ENCODE measurements around the gene FGF10.
A peak's percentile ranks its signal among the peaks of the same experiment; 100 is the strongest.

FGF10 gene

DNA sequence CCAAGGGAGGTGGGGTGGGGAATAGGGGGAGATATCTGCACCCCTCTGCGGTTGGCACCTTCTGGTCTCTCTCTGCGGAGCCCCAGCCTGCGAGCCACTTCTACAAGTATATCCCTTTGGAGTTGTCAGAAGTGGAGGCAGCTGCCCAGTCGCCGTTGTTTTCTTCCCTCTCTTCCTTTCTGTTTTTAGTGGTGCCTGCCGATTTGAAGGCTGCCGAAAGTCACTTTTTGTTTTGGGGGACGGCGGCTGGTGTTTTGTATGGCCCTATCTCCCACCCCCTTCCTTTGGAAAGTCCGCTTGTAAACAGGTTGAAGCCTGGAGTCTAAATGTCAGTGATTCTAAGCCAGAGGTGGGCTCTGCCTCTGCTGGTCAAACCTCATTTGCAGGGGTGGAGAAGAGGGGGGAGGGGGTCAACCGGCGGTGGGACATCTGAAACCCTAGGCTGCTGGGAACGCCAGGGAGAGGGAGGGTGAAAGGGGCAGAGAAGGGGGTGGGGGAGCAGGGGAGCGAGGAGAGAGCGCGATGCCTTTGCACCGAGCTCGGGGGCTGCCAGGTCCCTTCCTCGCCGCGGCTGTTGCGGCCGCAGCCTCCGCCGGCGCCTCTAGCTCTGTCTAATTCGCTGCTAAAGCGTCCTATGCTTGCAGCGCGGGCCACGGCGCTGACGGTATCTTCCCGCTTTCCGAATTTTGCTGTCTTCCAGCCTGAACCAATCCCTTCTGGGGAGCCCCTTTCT is at the start of gene FGF10:
Gene FGF10 (minus strand): TSS at position 331 of the 733 bp plus-strand sequence. CDS start 738 bp downstream, outside the sequence.
- peak within 1 kb of the TSS; percentile 95 for H3K4me3 Mint-ChIP-seq
- H3K27ac Mint-ChIP-seq, result peak within 1 kb of the TSS; percentile 94
- no peaks in the 10 kb centered on the region for H3K9me3 Mint-ChIP-seq
- no peaks in the 10 kb centered on the region for H3K36me3 Mint-ChIP-seq (ENCODE audit: low read depth)
- peaks cover 3% of the 10 kb centered on the region for H3K27me3 Mint-ChIP-seq (ENCODE audit: low read depth, poor library complexity)
- H3K4me1 Mint-ChIP-seq, result peaks cover 61% of the 10 kb centered on the region
- peak; percentile 78 for DNase-seq
- TF ChIP-seq, protein P1, sequence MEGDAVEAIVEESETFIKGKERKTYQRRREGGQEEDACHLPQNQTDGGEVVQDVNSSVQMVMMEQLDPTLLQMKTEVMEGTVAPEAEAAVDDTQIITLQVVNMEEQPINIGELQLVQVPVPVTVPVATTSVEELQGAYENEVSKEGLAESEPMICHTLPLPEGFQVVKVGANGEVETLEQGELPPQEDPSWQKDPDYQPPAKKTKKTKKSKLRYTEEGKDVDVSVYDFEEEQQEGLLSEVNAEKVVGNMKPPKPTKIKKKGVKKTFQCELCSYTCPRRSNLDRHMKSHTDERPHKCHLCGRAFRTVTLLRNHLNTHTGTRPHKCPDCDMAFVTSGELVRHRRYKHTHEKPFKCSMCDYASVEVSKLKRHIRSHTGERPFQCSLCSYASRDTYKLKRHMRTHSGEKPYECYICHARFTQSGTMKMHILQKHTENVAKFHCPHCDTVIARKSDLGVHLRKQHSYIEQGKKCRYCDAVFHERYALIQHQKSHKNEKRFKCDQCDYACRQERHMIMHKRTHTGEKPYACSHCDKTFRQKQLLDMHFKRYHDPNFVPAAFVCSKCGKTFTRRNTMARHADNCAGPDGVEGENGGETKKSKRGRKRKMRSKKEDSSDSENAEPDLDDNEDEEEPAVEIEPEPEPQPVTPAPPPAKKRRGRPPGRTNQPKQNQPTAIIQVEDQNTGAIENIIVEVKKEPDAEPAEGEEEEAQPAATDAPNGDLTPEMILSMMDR (IDR thresholded peaks at IDR 0.05), result no peak

DNA sequence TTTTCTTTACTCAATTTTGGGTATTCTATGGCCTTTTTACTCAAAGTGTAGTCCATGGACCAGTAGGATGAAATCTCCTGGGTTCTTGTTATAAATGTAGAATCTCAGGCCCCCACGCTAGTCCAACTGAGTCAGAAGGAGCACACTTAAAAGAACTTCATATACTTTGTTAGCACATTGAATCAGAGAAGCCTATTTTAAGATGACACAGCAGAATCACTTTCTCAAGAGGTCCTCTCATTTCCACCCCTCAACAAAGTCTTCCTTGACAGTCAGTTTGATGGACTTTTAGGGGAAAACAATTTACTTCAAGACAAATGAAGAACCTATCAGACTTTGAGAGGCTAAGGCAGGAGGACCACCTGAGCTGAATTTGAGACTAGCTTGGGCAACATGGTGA is 37.7 kb upstream of the FGF10 start:
- Mint-ChIP-seq H3K27ac (no peak overlapping the region), H3K4me1 (no peaks in the 10 kb centered on the region), H3K9me3 (no peaks in the 10 kb centered on the region), H3K27me3 (ENCODE audit: low read depth, poor library complexity) (peaks cover 4% of the 10 kb centered on the region), H3K4me3 (no peak overlapping the region), H3K36me3 (ENCODE audit: low read depth) (no peaks in the 10 kb centered on the region)
- TF ChIP-seq, protein P1 (IDR thresholded peaks at IDR 0.05), result no peak
- DNase-seq, result no peak

DNA sequence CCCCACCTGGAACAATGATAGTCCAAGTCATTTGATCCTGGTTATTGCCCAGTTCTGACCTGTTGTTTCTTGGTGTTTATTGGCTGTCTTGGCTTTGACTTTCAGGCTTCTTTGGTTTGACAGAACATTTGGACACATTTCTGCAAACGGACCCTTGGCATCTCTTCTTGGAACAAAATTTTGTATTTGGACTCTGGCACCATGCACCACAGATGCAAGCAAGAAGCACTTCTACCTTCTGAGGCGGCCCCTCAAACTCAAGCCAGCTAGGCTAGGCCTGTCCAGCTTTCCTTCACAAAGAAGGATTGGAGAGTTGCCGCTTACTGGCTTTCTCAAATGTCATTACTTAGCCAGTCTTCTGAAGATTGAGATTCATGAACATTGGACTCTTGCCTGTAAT is 23.1 kb upstream of the FGF10 start:
- TF ChIP-seq, protein P1 (IDR thresholded peaks at IDR 0.05), result no peak
- Mint-ChIP-seq H3K27ac (no peak overlapping the region), H3K4me1 (peaks cover 4% of the 10 kb centered on the region), H3K36me3 (ENCODE audit: low read depth) (no peaks in the 10 kb centered on the region), H3K9me3 (no peaks in the 10 kb centered on the region), H3K27me3 (ENCODE audit: low read depth, poor library complexity) (no peaks in the 10 kb centered on the region), H3K4me3 (no peak overlapping the region)
- no peak for DNase-seq

DNA sequence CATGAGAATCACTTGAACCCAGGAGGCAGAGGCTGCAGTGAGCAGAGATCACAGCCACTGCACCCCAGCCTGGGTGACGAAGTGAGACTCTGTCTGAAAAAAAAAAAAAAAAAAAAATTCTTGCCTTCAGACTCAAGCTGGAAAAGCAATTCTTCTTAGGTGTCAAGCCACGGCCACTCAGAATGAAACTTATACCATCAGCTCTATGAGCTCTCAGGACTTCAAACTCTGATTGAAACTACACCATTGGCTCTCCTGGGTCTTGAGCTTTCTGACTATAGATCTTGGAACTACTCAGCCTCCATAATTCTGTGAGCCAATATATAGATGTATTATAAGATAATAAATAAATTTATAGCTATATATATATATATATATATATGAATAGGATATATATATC is 12.9 kb upstream of the FGF10 start:
- Mint-ChIP-seq H3K4me1 (peaks cover 5% of the 10 kb centered on the region), H3K4me3 (no peak overlapping the region), H3K27me3 (ENCODE audit: low read depth, poor library complexity) (no peaks in the 10 kb centered on the region), H3K27ac (no peak overlapping the region), H3K9me3 (no peaks in the 10 kb centered on the region), H3K36me3 (ENCODE audit: low read depth) (no peaks in the 10 kb centered on the region)
- no peak for DNase-seq
- TF ChIP-seq, protein P1 (IDR thresholded peaks at IDR 0.05), result no peak

DNA sequence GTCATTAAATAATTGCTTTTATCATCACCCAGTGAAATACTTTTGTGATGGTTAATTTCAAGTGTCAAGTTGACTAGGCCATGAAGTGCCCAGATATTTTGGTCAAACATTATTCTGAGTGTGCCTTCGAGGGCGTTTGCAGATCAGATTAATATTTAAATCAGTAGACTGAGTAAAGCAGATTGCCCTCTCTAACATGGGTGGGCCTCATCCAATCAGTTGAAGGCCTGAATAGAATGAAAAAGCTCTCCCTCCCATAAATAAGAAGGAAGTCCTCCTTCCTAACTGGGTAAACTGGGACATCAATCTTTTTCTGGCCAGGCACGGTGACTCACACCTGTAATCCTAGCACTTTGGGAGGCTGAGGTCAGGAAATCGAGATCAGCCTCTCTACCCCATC is 12.4 kb upstream of the FGF10 start:
- H3K27me3 Mint-ChIP-seq (ENCODE audit: low read depth, poor library complexity), result peaks cover 4% of the 10 kb centered on the region
- H3K4me3 Mint-ChIP-seq, result no peak overlapping the region
- H3K27ac Mint-ChIP-seq, result no peak overlapping the region
- peaks cover 5% of the 10 kb centered on the region for H3K36me3 Mint-ChIP-seq (ENCODE audit: low read depth)
- H3K4me1 Mint-ChIP-seq, result peaks cover 5% of the 10 kb centered on the region
- DNase-seq, result no peak
- H3K9me3 Mint-ChIP-seq, result peaks cover 4% of the 10 kb centered on the region
- TF ChIP-seq, protein P1 (IDR thresholded peaks at IDR 0.05), result no peak

DNA sequence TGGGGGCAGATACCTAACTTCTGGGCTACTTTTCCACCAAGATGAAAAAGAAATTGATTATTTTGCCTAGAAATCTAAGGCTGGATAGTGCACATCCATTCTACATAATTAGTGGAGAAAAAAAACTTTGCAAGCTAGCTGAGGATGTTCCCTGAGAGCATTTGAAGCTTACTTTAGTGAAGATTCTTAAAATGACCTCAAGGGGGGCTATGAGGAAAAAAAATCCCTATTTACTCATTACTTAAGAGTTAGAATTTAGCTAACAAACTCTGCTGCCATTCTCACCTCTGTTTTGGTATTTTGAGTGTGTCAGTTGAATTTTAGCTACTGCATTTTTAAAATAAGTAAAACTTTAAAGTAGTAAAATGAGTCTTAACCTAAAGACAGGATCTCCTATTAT is 9.2 kb upstream of the FGF10 start:
- TF ChIP-seq, protein P1 (IDR thresholded peaks at IDR 0.05), result no peak
- H3K36me3 Mint-ChIP-seq (ENCODE audit: low read depth), result peaks cover 12% of the 10 kb centered on the region
- H3K4me1 Mint-ChIP-seq, result peaks cover 21% of the 10 kb centered on the region
- no peak for DNase-seq
- peaks cover 4% of the 10 kb centered on the region for H3K27me3 Mint-ChIP-seq (ENCODE audit: low read depth, poor library complexity)
- no peak overlapping the region for H3K4me3 Mint-ChIP-seq
- H3K9me3 Mint-ChIP-seq, result peaks cover 10% of the 10 kb centered on the region
- no peak overlapping the region for H3K27ac Mint-ChIP-seq

All from nephron progenitor cell (in vitro differentiated cells).